ENCODE measurements around the gene PLPP4. TPM values are rescaled to one million over a fixed set of nuclear protein-coding genes. Genes with fewer than 3 reads are reported as not detected.

The PLPP4 gene
- total RNA-seq, 1 experiment from 2014 or later: not detected

DNA sequence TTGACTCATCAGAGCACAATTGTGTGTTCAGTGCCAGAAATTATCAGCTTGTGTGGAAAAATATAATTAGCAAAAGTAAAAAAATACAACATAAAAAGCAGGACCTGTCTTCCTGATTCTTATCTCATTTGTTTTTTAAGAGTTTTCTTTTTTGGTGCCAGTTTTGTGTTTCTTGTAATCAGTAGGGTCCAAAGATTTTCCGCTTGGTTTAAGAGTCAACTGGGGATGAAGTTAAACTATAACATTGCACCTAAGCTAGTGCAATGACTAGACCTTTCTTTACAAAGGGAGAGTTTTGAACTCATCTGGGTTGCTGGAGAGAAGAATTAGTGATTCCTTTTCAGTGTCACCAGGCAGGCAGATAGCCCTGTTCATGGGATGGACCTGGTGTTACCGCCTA is 113.4 kb downstream of the PLPP4 start:
- Histone ChIP-seq H3K9me3 (ENCODE audit: control insufficient read depth in 1 of 2, insufficient read depth in 1 of 2, low read depth in 1 of 2, low read length in 2 of 2) (no peaks in the 10 kb centered on the region), H3K79me2 (ENCODE audit: insufficient read depth, low read length) (no peaks in the 10 kb centered on the region), H3K9ac (ENCODE audit: low read length) (no peak overlapping the region), H3K4me1 (ENCODE audit: control insufficient read depth in 1 of 2, insufficient read depth in 2 of 2, low read length in 2 of 2) (no peaks in the 10 kb centered on the region), H3K27ac (ENCODE audit: low read depth, low read length) (no peak overlapping the region), H3K36me3 (ENCODE audit: control insufficient read depth in 1 of 2, insufficient read depth in 2 of 2, low read length in 2 of 2) (no peaks in the 10 kb centered on the region), H4K20me1 (ENCODE audit: insufficient read depth) (no peaks in the 10 kb centered on the region), H3K4me2 (ENCODE audit: low read length) (no peak overlapping the region), H2AFZ (ENCODE audit: low read depth, low read length, poor library complexity, severe bottlenecking) (no peak overlapping the region), H3K9me2 (ENCODE audit: insufficient read depth) (no peaks in the 10 kb centered on the region), H3K27me3 (ENCODE audit: insufficient read depth, low read length) (peaks cover 29% of the 10 kb centered on the region), H3K4me3 (replicated peaks in 1 of 2; ENCODE audit: low read depth in 1 of 2, low read length in 2 of 2) (no peak overlapping the region)
- no TSS peak for BruUV-seq (replicated peaks)
- ATAC-seq (no peak), DNase-seq (ENCODE audit: low read depth, low spot score) (no peak)
- CTCF ChIA-PET: no interaction called here
- no peak for TF ChIP-seq CBX3 (IDR thresholded peaks at IDR 0.05; ENCODE audit: low read depth)
- TF ChIP-seq EZH2phosphoT487 (IDR thresholded peaks at IDR 0.05; ENCODE audit: borderline replicate concordance): no peak
- no peak for TF ChIP-seq SP1 (IDR thresholded peaks at IDR 0.05; ENCODE audit: low read depth)
- no peak for TF ChIP-seq CEBPB (IDR thresholded peaks at IDR 0.05; ENCODE audit: low read depth)
- intact Hi-C loops (cut with micrococcal nuclease): no loop called here
- RAD21 ChIA-PET (ENCODE audit: low non-redundant PET in 1 of 2, low total read pairs in 2 of 2, uncharacterized antibody in 2 of 2, unreplicated experiment in 2 of 2): no interaction called here
- POLR2A ChIA-PET: no interaction called here

DNA sequence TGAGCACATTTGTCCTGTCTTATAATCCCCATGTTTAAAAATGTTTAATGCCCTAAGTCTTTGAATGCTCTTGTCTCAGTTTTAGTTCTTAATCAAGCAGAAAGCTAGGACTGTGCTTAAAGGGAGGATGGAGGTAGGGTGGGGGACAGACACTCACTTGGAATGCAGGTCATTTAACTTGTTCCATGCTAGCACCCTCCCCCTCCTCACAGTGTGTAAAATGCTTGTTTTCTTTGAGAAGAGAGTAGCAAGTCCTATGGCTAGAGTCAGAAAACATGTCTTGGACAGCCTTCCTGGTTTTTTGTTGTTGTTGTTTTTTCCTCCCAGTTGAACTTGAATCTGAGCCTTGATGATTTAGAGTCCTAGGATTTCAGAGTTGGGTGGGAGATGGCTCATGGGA is 114.2 kb downstream of the PLPP4 start:
- Histone ChIP-seq H3K4me1 (ENCODE audit: control insufficient read depth in 1 of 2, insufficient read depth in 2 of 2, low read length in 2 of 2) (no peaks in the 10 kb centered on the region), H2AFZ (ENCODE audit: low read depth, low read length, poor library complexity, severe bottlenecking) (no peak overlapping the region), H4K20me1 (ENCODE audit: insufficient read depth) (no peaks in the 10 kb centered on the region), H3K27me3 (ENCODE audit: insufficient read depth, low read length) (peaks cover 33% of the 10 kb centered on the region), H3K4me3 (replicated peaks in 1 of 2; ENCODE audit: low read depth in 1 of 2, low read length in 2 of 2) (no peak overlapping the region), H3K79me2 (ENCODE audit: insufficient read depth, low read length) (no peaks in the 10 kb centered on the region), H3K9me2 (ENCODE audit: insufficient read depth) (no peaks in the 10 kb centered on the region), H3K36me3 (ENCODE audit: control insufficient read depth in 1 of 2, insufficient read depth in 2 of 2, low read length in 2 of 2) (no peaks in the 10 kb centered on the region), H3K27ac (ENCODE audit: low read depth, low read length) (no peak overlapping the region), H3K4me2 (ENCODE audit: low read length) (no peak overlapping the region), H3K9me3 (ENCODE audit: control insufficient read depth in 1 of 2, insufficient read depth in 1 of 2, low read depth in 1 of 2, low read length in 2 of 2) (no peaks in the 10 kb centered on the region), H3K9ac (ENCODE audit: low read length) (no peak overlapping the region)
- intact Hi-C loops (cut with micrococcal nuclease): no loop called here
- DNase-seq (ENCODE audit: low read depth, low spot score): no peak
- POLR2A ChIA-PET: no interaction called here
- RAD21 ChIA-PET (ENCODE audit: low non-redundant PET in 1 of 2, low total read pairs in 2 of 2, uncharacterized antibody in 2 of 2, unreplicated experiment in 2 of 2): no interaction called here
- no peak for ATAC-seq
- TF ChIP-seq TCF7L2 (IDR thresholded peaks at IDR 0.05; ENCODE audit: borderline replicate concordance, extremely low read depth, insufficient read depth, insufficient read length) (no peak), CBX3 (IDR thresholded peaks at IDR 0.05; ENCODE audit: low read depth) (no peak), ELF1 (IDR thresholded peaks at IDR 0.05; ENCODE audit: borderline replicate concordance, low read depth) (no peak), CEBPB (IDR thresholded peaks at IDR 0.05; ENCODE audit: low read depth) (no peak), SP1 (IDR thresholded peaks at IDR 0.05; ENCODE audit: low read depth) (no peak), EGR1 (IDR thresholded peaks at IDR 0.05; ENCODE audit: low read depth) (no peak), POLR2A (IDR thresholded peaks at IDR 0.05; ENCODE audit: borderline replicate concordance, extremely low read depth, insufficient read depth, insufficient read length) (no peak), RAD21 (IDR thresholded peaks at IDR 0.05; ENCODE audit: low read depth) (no peak), ZFX (IDR thresholded peaks at IDR 0.05) (no peak), JUND (IDR thresholded peaks at IDR 0.05) (no peak)
- TF ChIP-seq, protein P1, sequence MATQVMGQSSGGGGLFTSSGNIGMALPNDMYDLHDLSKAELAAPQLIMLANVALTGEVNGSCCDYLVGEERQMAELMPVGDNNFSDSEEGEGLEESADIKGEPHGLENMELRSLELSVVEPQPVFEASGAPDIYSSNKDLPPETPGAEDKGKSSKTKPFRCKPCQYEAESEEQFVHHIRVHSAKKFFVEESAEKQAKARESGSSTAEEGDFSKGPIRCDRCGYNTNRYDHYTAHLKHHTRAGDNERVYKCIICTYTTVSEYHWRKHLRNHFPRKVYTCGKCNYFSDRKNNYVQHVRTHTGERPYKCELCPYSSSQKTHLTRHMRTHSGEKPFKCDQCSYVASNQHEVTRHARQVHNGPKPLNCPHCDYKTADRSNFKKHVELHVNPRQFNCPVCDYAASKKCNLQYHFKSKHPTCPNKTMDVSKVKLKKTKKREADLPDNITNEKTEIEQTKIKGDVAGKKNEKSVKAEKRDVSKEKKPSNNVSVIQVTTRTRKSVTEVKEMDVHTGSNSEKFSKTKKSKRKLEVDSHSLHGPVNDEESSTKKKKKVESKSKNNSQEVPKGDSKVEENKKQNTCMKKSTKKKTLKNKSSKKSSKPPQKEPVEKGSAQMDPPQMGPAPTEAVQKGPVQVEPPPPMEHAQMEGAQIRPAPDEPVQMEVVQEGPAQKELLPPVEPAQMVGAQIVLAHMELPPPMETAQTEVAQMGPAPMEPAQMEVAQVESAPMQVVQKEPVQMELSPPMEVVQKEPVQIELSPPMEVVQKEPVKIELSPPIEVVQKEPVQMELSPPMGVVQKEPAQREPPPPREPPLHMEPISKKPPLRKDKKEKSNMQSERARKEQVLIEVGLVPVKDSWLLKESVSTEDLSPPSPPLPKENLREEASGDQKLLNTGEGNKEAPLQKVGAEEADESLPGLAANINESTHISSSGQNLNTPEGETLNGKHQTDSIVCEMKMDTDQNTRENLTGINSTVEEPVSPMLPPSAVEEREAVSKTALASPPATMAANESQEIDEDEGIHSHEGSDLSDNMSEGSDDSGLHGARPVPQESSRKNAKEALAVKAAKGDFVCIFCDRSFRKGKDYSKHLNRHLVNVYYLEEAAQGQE (IDR thresholded peaks at IDR 0.05; ENCODE audit: low read depth): no peak
- TF ChIP-seq, protein P2, sequence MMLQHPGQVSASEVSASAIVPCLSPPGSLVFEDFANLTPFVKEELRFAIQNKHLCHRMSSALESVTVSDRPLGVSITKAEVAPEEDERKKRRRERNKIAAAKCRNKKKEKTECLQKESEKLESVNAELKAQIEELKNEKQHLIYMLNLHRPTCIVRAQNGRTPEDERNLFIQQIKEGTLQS (IDR thresholded peaks at IDR 0.05): no peak
- TF ChIP-seq, protein P3, sequence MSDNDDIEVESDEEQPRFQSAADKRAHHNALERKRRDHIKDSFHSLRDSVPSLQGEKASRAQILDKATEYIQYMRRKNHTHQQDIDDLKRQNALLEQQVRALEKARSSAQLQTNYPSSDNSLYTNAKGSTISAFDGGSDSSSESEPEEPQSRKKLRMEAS (IDR thresholded peaks at IDR 0.05): no peak
- CTCF ChIA-PET: no interaction called here
- BruUV-seq (replicated peaks): no TSS peak
